ENCODE results near the gene FCRLB.

Gene FCRLB

GRCh38 chr1:161706113-161706481 is 15.2 kb upstream of the FCRLB start:
- no peak for TF ChIP-seq CTCF (IDR thresholded peaks at IDR 0.05; ENCODE audit: insufficient read depth, low read length, poor library complexity, severe bottlenecking)
- H3K27me3 ChIP-seq (replicated peaks; ENCODE audit: control insufficient read depth, insufficient read depth, low read length) = no peaks in the 10 kb centered on the region
- H3K4me3 ChIP-seq (replicated peaks; ENCODE audit: low read depth, low read length) = no peak overlapping the region
- H3K36me3 ChIP-seq (ENCODE audit: control insufficient read depth, insufficient read depth, low read length) = peaks cover 8% of the 10 kb centered on the region
- DNase-seq (ENCODE audit: extremely low read depth, insufficient read length) = no peak

- H3K4me3 ChIP-seq (replicated peaks; ENCODE audit: low read depth, low read length) = peak within 1 kb of the TSS; percentile 70
- TF ChIP-seq CTCF (IDR thresholded peaks at IDR 0.05; ENCODE audit: insufficient read depth, low read length, poor library complexity, severe bottlenecking) = no peak
- no peaks in the 10 kb centered on the region for H3K27me3 ChIP-seq (replicated peaks; ENCODE audit: control insufficient read depth, insufficient read depth, low read length)
- DNase-seq (ENCODE audit: extremely low read depth, insufficient read length) = peak; percentile 75
- H3K36me3 ChIP-seq (ENCODE audit: control insufficient read depth, insufficient read depth, low read length) = peaks cover 14% of the 10 kb centered on the region
Observed at GRCh38 chr1:161706482-161707347, 14.6 kb upstream of the FCRLB start, which contains the start of gene FCRLA. Gene FCRLA, plus strand, starts transcription at chr1:161707229. Its CDS starts 36 bp downstream, at chr1:161707265.

GRCh38 chr1:161707503-161707902 is 13.8 kb upstream of the FCRLB start:
- no peaks in the 10 kb centered on the region for H3K27me3 ChIP-seq (replicated peaks; ENCODE audit: control insufficient read depth, insufficient read depth, low read length)
- no peak for DNase-seq (ENCODE audit: extremely low read depth, insufficient read length)

GRCh38 chr1:161709373-161709772 is 12.0 kb upstream of the FCRLB start:
- no peak for DNase-seq (ENCODE audit: extremely low read depth, insufficient read length)
- peak overlapping the region; percentile 70 for H3K4me3 ChIP-seq (replicated peaks; ENCODE audit: low read depth, low read length)

More at GRCh38 chr1:161707503-161707902, 13.8 kb upstream of the FCRLB start:
- Histone ChIP-seq H3K4me3 (replicated peaks; ENCODE audit: low read depth, low read length) (peak overlapping the region; percentile 70), H3K36me3 (ENCODE audit: control insufficient read depth, insufficient read depth, low read length) (peaks cover 19% of the 10 kb centered on the region)
- TF ChIP-seq CTCF (IDR thresholded peaks at IDR 0.05; ENCODE audit: insufficient read depth, low read length, poor library complexity, severe bottlenecking) = no peak

GRCh38 chr1:161710560-161710959 is 10.8 kb upstream of the FCRLB start:
- no peak for TF ChIP-seq CTCF (IDR thresholded peaks at IDR 0.05; ENCODE audit: insufficient read depth, low read length, poor library complexity, severe bottlenecking)
- no peak overlapping the region for H3K4me3 ChIP-seq (replicated peaks; ENCODE audit: low read depth, low read length)
- no peak for DNase-seq (ENCODE audit: extremely low read depth, insufficient read length)
- no peaks in the 10 kb centered on the region for H3K27me3 ChIP-seq (replicated peaks; ENCODE audit: control insufficient read depth, insufficient read depth, low read length)
- peaks cover 22% of the 10 kb centered on the region for H3K36me3 ChIP-seq (ENCODE audit: control insufficient read depth, insufficient read depth, low read length)

More at GRCh38 chr1:161709373-161709772, 12.0 kb upstream of the FCRLB start:
- peaks cover 22% of the 10 kb centered on the region for H3K36me3 ChIP-seq (ENCODE audit: control insufficient read depth, insufficient read depth, low read length)
- no peak for TF ChIP-seq CTCF (IDR thresholded peaks at IDR 0.05; ENCODE audit: insufficient read depth, low read length, poor library complexity, severe bottlenecking)
- H3K27me3 ChIP-seq (replicated peaks; ENCODE audit: control insufficient read depth, insufficient read depth, low read length) = no peaks in the 10 kb centered on the region

Measured in GM06990 (cell line).